CD4-positive, alpha-beta T cell (primary cell): ENCODE results near the gene C16orf87. TPM values are rescaled to one million over a fixed set of nuclear protein-coding genes. Genes with fewer than 3 reads are reported as not detected.

Experiments used
- ATAC-seq: fragments of 200-7000 bp; cut with Tn5 transposase; one replicate; pipeline ENCODE4 v1.10.0; 2022; ENCODE audit warnings: mild to moderate bottlenecking; ENCODE audit not compliant: poor library complexity
- CTCF ChIA-PET: fragments of 350-600 bp; sonication (Branson Sonifier 250); formaldehyde crosslinking; loops from one replicate; lab custom pipeline; 2021; ENCODE audit warnings: antibody characterized with exemption, inconsistent platforms; lab: Charles Lee
- POLR2A ChIA-PET: fragments of 350-600 bp; sonication (Branson Sonifier 250); formaldehyde crosslinking; loops from one replicate; lab custom pipeline; 2021; ENCODE audit warnings: antibody characterized with exemption, inconsistent platforms; lab: Charles Lee
- DNase-seq, 14 experiments: peaks; one replicate each; pipeline ENCODE4 v3.0.0-alpha.2; 2013 to 2020; ENCODE audit warnings: mixed read lengths in 2 of 14
- H3K27ac ChIP-seq, 2 donors: one replicate each; pipeline versions ENCODE4 v1.5.1 to v1.7.0; 2013; ENCODE audit warnings: low read length in 2 of 2, low read depth in 1 of 2, mild to moderate bottlenecking in 1 of 2
- H3K27me3 ChIP-seq, 2 experiments: 1 replicate in 1 of 2; 2 replicates in 1 of 2; pipeline versions ENCODE4 v1.6.1 to v1.7.0; 2013; ENCODE audit warnings: low read length in 2 of 2, control low read depth in 1 of 2, mild to moderate bottlenecking in 1 of 2, moderate library complexity in 1 of 2; ENCODE audit not compliant: insufficient read depth in 2 of 2, control insufficient read depth in 1 of 2
- H3K36me3 ChIP-seq: one replicate; pipeline ENCODE4 v1.6.1; 2013; ENCODE audit warnings: low read length, control low read depth; ENCODE audit not compliant: insufficient read depth
- H3K4me1 ChIP-seq: one replicate; pipeline ENCODE4 v1.6.1; 2013; ENCODE audit warnings: low read length, control low read depth; ENCODE audit not compliant: insufficient read depth
- H3K4me3 ChIP-seq: one replicate; pipeline ENCODE4 v1.5.1; 2013; ENCODE audit warnings: mild to moderate bottlenecking, low read length, moderate library complexity
- H3K9me3 ChIP-seq, 2 experiments: 1 replicate in 1 of 2; 2 replicates in 1 of 2; pipeline versions ENCODE4 v1.6.1 to v1.7.0; 2013; ENCODE audit warnings: low read length in 2 of 2, mild to moderate bottlenecking in 2 of 2, control low read depth in 1 of 2, moderate library complexity in 1 of 2; ENCODE audit not compliant: control insufficient read depth in 1 of 2, insufficient read depth in 1 of 2
- H3K27ac Mint-ChIP-seq: one replicate; pipeline ENCODE4 v1.8.0; 2020; ENCODE audit warnings: mixed read lengths
- H3K27me3 Mint-ChIP-seq: one replicate; pipeline ENCODE4 v1.8.0; 2021; ENCODE audit warnings: mixed read lengths
- H3K36me3 Mint-ChIP-seq: one replicate; pipeline ENCODE4 v1.8.0; 2021; ENCODE audit warnings: low read depth, mixed read lengths
- H3K4me1 Mint-ChIP-seq: one replicate; pipeline ENCODE4 v1.8.0; 2021; ENCODE audit warnings: low read depth, mixed read lengths
- H3K4me3 Mint-ChIP-seq: one replicate; pipeline ENCODE4 v1.8.0; 2020; ENCODE audit warnings: mild to moderate bottlenecking, mixed read lengths
- H3K9me3 Mint-ChIP-seq: one replicate; pipeline ENCODE4 v1.8.0; 2020; ENCODE audit warnings: mixed read lengths
- intact Hi-C, 2 experiments: fragments of 100-400 bp; cut with DNase I in 1 of 2; cut with micrococcal nuclease in 1 of 2; formaldehyde crosslinking; loops; one replicate each; pipeline versions ENCODE4 v1.15.1 to v1.9.0; 2023 to 2025; cut with DNase I, micrococcal nuclease
- total RNA-seq, 174 experiments: library from RNA in 2 of 174; stranded (reverse) in 2 of 174; gene quantifications; one replicate each; pipeline ENCODE4 v1.2.3 and lab custom pipeline; 2021 to 2026
- TF ChIP-seq, protein P1 (sequence below): fragments of 200-600 bp; IDR thresholded peaks from one replicate; pipeline ENCODE4 v1.8.0; 2022; ENCODE audit warnings: antibody characterized with exemption, mild to moderate bottlenecking

Gene C16orf87
- total RNA-seq, 2 experiments from 2014 or later, result 20.6 to 22.6 TPM

GRCh38 chr16:46797501-46797900 is 33.5 kb downstream of the C16orf87 start:
- peaks cover 8 to 14% of the 10 kb centered on the region in 2 experiments for H3K9me3 ChIP-seq
- H3K4me3 Mint-ChIP-seq, result no peak overlapping the region
- ATAC-seq, result no peak
- H3K4me1 Mint-ChIP-seq, result peaks cover 7% of the 10 kb centered on the region
- no peaks in the 10 kb centered on the region for H3K27me3 ChIP-seq
- intact Hi-C loops, result loop anchor here in 1 of 2 experiments (10.0 kb wide), 1 partner anchor 177 kb away; the partner anchor contains the start of gene DNAJA2
- no peaks in the 10 kb centered on the region for H3K4me1 ChIP-seq
- no peak overlapping the region for H3K27ac ChIP-seq
- CTCF ChIA-PET, result interaction anchor here (0.9 kb wide), 1 partner anchor 8 kb away, joined by 4 read pairs; no protein-coding TSS in a partner anchor
- H3K4me3 ChIP-seq, result no peak overlapping the region
- no peak for DNase-seq
- H3K36me3 Mint-ChIP-seq, result peaks cover 34% of the 10 kb centered on the region
- peaks cover 9% of the 10 kb centered on the region for H3K9me3 Mint-ChIP-seq
- TF ChIP-seq, protein P1, sequence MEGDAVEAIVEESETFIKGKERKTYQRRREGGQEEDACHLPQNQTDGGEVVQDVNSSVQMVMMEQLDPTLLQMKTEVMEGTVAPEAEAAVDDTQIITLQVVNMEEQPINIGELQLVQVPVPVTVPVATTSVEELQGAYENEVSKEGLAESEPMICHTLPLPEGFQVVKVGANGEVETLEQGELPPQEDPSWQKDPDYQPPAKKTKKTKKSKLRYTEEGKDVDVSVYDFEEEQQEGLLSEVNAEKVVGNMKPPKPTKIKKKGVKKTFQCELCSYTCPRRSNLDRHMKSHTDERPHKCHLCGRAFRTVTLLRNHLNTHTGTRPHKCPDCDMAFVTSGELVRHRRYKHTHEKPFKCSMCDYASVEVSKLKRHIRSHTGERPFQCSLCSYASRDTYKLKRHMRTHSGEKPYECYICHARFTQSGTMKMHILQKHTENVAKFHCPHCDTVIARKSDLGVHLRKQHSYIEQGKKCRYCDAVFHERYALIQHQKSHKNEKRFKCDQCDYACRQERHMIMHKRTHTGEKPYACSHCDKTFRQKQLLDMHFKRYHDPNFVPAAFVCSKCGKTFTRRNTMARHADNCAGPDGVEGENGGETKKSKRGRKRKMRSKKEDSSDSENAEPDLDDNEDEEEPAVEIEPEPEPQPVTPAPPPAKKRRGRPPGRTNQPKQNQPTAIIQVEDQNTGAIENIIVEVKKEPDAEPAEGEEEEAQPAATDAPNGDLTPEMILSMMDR, result no peak
- H3K27ac Mint-ChIP-seq, result no peak overlapping the region
- no peaks in the 10 kb centered on the region for H3K36me3 ChIP-seq
- no peaks in the 10 kb centered on the region for H3K27me3 Mint-ChIP-seq
- POLR2A ChIA-PET, result no interaction called here

DNA sequence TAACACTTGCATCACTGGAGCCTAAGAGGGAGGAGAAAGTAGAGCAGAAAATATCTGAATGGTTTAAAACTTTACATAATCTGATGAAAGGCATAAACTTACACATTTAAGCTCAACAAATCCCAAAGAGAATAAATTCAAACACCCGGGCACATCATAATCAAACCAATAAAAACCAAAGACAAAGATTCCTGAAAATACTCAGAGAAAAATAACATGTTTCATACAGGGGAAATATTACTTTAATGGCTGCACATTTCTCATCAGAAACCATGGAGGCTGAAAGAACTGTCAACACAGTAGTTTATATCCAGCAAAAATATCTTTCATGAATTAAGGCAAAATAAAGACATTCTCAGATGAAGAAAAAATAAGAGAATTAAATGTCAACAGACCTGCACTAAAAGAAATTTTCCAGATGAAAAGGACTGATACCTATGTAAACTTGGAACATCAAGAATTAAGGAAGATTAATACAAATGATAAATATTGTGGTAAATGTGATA is 34.2 kb downstream of the C16orf87 start:
- peaks cover 8 to 14% of the 10 kb centered on the region in 2 experiments for H3K9me3 ChIP-seq
- peaks cover 35% of the 10 kb centered on the region for H3K36me3 Mint-ChIP-seq
- no peak overlapping the region for H3K27ac Mint-ChIP-seq
- no peak overlapping the region for H3K4me3 ChIP-seq
- TF ChIP-seq, protein P1, result no peak
- H3K27ac ChIP-seq, result no peak overlapping the region
- H3K36me3 ChIP-seq, result no peaks in the 10 kb centered on the region
- H3K4me3 Mint-ChIP-seq, result no peak overlapping the region
- DNase-seq (no peak), ATAC-seq (no peak)
- H3K4me1 Mint-ChIP-seq, result peaks cover 5% of the 10 kb centered on the region
- H3K27me3 Mint-ChIP-seq, result no peaks in the 10 kb centered on the region
- POLR2A ChIA-PET, result no interaction called here
- H3K27me3 ChIP-seq, result no peaks in the 10 kb centered on the region
- intact Hi-C loops, result loop anchor here in 1 of 2 experiments (10.0 kb wide), 1 partner anchor 178 kb away; the partner anchor contains the start of gene DNAJA2
- H3K4me1 ChIP-seq, result no peaks in the 10 kb centered on the region
- peaks cover 12% of the 10 kb centered on the region for H3K9me3 Mint-ChIP-seq
- CTCF ChIA-PET, result no interaction called here

DNA sequence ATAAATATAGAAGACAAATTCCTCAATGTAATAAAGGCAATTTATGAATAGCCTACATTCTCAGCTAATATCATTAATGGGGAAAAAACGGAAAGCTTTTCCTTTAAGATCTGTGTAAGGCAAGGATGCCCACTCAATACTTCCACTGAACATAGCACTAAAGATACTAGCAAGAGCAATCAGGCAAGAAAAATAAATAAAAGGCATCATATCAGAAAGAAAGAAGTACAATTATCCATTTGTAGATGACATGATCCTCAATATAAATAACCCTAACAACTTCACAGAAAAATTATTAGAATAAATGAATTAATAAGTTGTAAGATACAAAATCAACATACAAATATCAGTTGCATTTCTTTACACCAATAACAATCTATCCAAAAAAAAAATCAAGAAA is 37.1 kb downstream of the C16orf87 start:
- Mint-ChIP-seq H3K27me3 (no peaks in the 10 kb centered on the region), H3K4me3 (no peak overlapping the region), H3K27ac (no peak overlapping the region), H3K9me3 (peaks cover 12% of the 10 kb centered on the region), H3K4me1 (peaks cover 18% of the 10 kb centered on the region), H3K36me3 (peaks cover 41% of the 10 kb centered on the region)
- Histone ChIP-seq H3K4me3 (no peak overlapping the region), H3K27ac (no peak overlapping the region), H3K9me3 (peaks cover 8 to 14% of the 10 kb centered on the region in 2 experiments), H3K4me1 (peaks cover 11% of the 10 kb centered on the region), H3K27me3 (no peaks in the 10 kb centered on the region), H3K36me3 (no peaks in the 10 kb centered on the region)
- intact Hi-C loops, result loop anchor here in 1 of 2 experiments (5.0 to 10.0 kb wide), 2 partner anchors 88 to 181 kb away; partner anchors contain the start of genes DNAJA2 and GPT2
- POLR2A ChIA-PET, result no interaction called here
- DNase-seq, result no peak
- CTCF ChIA-PET, result no interaction called here
- TF ChIP-seq, protein P1, result no peak
- no peak for ATAC-seq
